ENCODE results near the gene CTSF.
"Not testable (repeated sequence)": the region's sequence is repeated elsewhere in the genome, so short reads cannot be mapped to it uniquely, and the experiment has no call there.

Gene CTSF

GRCh38 chr11:66547662-66548009 is 20.8 kb downstream of the CTSF start:
- Histone ChIP-seq H3K36me3 (ENCODE audit: control insufficient read depth, insufficient read depth, low read length) (peaks cover 4% of the 10 kb centered on the region), H3K9ac (ENCODE audit: low read length) (no peak overlapping the region), H3K27ac (ENCODE audit: low read depth, low read length) (no peak overlapping the region), H3K4me3 (ENCODE audit: low read length) (no peak overlapping the region), H3K4me1 (ENCODE audit: control insufficient read depth, insufficient read depth, low read length) (peaks cover 6% of the 10 kb centered on the region), H3K27me3 (ENCODE audit: control insufficient read depth, insufficient read depth, low read length) (no peaks in the 10 kb centered on the region)

GRCh38 chr11:66546966-66547661 is 21.3 kb downstream of the CTSF start:
- Histone ChIP-seq H3K4me1 (ENCODE audit: control insufficient read depth, insufficient read depth, low read length) (peaks cover 6% of the 10 kb centered on the region), H3K27ac (ENCODE audit: low read depth, low read length) (no peak overlapping the region), H3K9ac (ENCODE audit: low read length) (no peak overlapping the region), H3K27me3 (ENCODE audit: control insufficient read depth, insufficient read depth, low read length) (no peaks in the 10 kb centered on the region), H3K36me3 (ENCODE audit: control insufficient read depth, insufficient read depth, low read length) (peaks cover 7% of the 10 kb centered on the region), H3K4me3 (ENCODE audit: low read length) (no peak overlapping the region)

- no peaks in the 10 kb centered on the region for H3K27me3 ChIP-seq (ENCODE audit: control insufficient read depth, insufficient read depth, low read length)
- H3K36me3 ChIP-seq (ENCODE audit: control insufficient read depth, insufficient read depth, low read length) = peaks cover 7% of the 10 kb centered on the region
- peak within 1 kb of the TSS; percentile 68 for H3K4me3 ChIP-seq (ENCODE audit: low read length)
- peak within 1 kb of the TSS; percentile 58 for H3K27ac ChIP-seq (ENCODE audit: low read depth, low read length)
- H3K4me1 ChIP-seq (ENCODE audit: control insufficient read depth, insufficient read depth, low read length) = peaks cover 6% of the 10 kb centered on the region
- H3K9ac ChIP-seq (ENCODE audit: low read length) = peak within 1 kb of the TSS; percentile 8
Observed at GRCh38 chr11:66546368-66546965, 21.9 kb downstream of the CTSF start, which contains the start of gene ACTN3. TSS of gene ACTN3 (plus strand) at chr11:66546903. CDS start at chr11:66546938, 35 bp downstream.

GRCh38 chr11:66545701-66546367 is 22.6 kb downstream of the CTSF start, which contains the start of gene ZDHHC24:
TSS of gene ZDHHC24 (minus strand) at chr11:66546048. CDS start at chr11:66546003, 45 bp downstream.
- H3K27me3 ChIP-seq (ENCODE audit: control insufficient read depth, insufficient read depth, low read length) = no peaks in the 10 kb centered on the region
- H3K4me1 ChIP-seq (ENCODE audit: control insufficient read depth, insufficient read depth, low read length) = peaks cover 6% of the 10 kb centered on the region
- H3K4me3 ChIP-seq (ENCODE audit: low read length) = peak within 1 kb of the TSS; percentile 68
- peak within 1 kb of the TSS; percentile 8 for H3K9ac ChIP-seq (ENCODE audit: low read length)
- peaks cover 7% of the 10 kb centered on the region for H3K36me3 ChIP-seq (ENCODE audit: control insufficient read depth, insufficient read depth, low read length)
- peak within 1 kb of the TSS; percentile 58 for H3K27ac ChIP-seq (ENCODE audit: low read depth, low read length)

- not testable (repeated sequence) for H3K4me1 ChIP-seq (ENCODE audit: control insufficient read depth, insufficient read depth, low read length); H3K27ac ChIP-seq (ENCODE audit: low read depth, low read length); H3K9ac ChIP-seq (ENCODE audit: low read length); H3K36me3 ChIP-seq (ENCODE audit: control insufficient read depth, insufficient read depth, low read length); H3K27me3 ChIP-seq (ENCODE audit: control insufficient read depth, insufficient read depth, low read length)
- peak overlapping the region; percentile 68 for H3K4me3 ChIP-seq (ENCODE audit: low read length)
Observed at GRCh38 chr11:66544952-66545351, 23.5 kb downstream of the CTSF start.

GRCh38 chr11:66543263-66544107 is 24.9 kb downstream of the CTSF start:
- Histone ChIP-seq H3K4me3 (ENCODE audit: low read length) (peak overlapping the region; percentile 37), H3K9ac (ENCODE audit: low read length) (no peak overlapping the region), H3K36me3 (ENCODE audit: control insufficient read depth, insufficient read depth, low read length) (peaks cover 11% of the 10 kb centered on the region), H3K27ac (ENCODE audit: low read depth, low read length) (no peak overlapping the region), H3K4me1 (ENCODE audit: control insufficient read depth, insufficient read depth, low read length) (peaks cover 6% of the 10 kb centered on the region), H3K27me3 (ENCODE audit: control insufficient read depth, insufficient read depth, low read length) (no peaks in the 10 kb centered on the region)

GRCh38 chr11:66542362-66542761 is 26.0 kb downstream of the CTSF start:
- H3K9ac ChIP-seq (ENCODE audit: low read length) = no peak overlapping the region
- no peak overlapping the region for H3K4me3 ChIP-seq (ENCODE audit: low read length)
- H3K27me3 ChIP-seq (ENCODE audit: control insufficient read depth, insufficient read depth, low read length) = no peaks in the 10 kb centered on the region
- peaks cover 11% of the 10 kb centered on the region for H3K36me3 ChIP-seq (ENCODE audit: control insufficient read depth, insufficient read depth, low read length)
- H3K27ac ChIP-seq (ENCODE audit: low read depth, low read length) = no peak overlapping the region
- peaks cover 6% of the 10 kb centered on the region for H3K4me1 ChIP-seq (ENCODE audit: control insufficient read depth, insufficient read depth, low read length)

- Histone ChIP-seq H3K4me3 (ENCODE audit: low read length) (no peak overlapping the region), H3K27me3 (ENCODE audit: control insufficient read depth, insufficient read depth, low read length) (no peaks in the 10 kb centered on the region), H3K27ac (ENCODE audit: low read depth, low read length) (no peak overlapping the region), H3K4me1 (ENCODE audit: control insufficient read depth, insufficient read depth, low read length) (peaks cover 6% of the 10 kb centered on the region), H3K9ac (ENCODE audit: low read length) (no peak overlapping the region), H3K36me3 (ENCODE audit: control insufficient read depth, insufficient read depth, low read length) (peaks cover 11% of the 10 kb centered on the region)
Observed at GRCh38 chr11:66541892-66542291, 26.5 kb downstream of the CTSF start.

GRCh38 chr11:66540598-66540997 is 27.8 kb downstream of the CTSF start:
- H3K36me3 ChIP-seq (ENCODE audit: control insufficient read depth, insufficient read depth, low read length) = peaks cover 11% of the 10 kb centered on the region
- not testable (repeated sequence) for H3K9ac ChIP-seq (ENCODE audit: low read length); H3K4me3 ChIP-seq (ENCODE audit: low read length); H3K27ac ChIP-seq (ENCODE audit: low read depth, low read length); H3K4me1 ChIP-seq (ENCODE audit: control insufficient read depth, insufficient read depth, low read length); H3K27me3 ChIP-seq (ENCODE audit: control insufficient read depth, insufficient read depth, low read length)

- Histone ChIP-seq H3K36me3 (ENCODE audit: control insufficient read depth, insufficient read depth, low read length) (peaks cover 11% of the 10 kb centered on the region), H3K4me3 (ENCODE audit: low read length) (no peak overlapping the region), H3K27ac (ENCODE audit: low read depth, low read length) (no peak overlapping the region), H3K4me1 (ENCODE audit: control insufficient read depth, insufficient read depth, low read length) (peaks cover 3% of the 10 kb centered on the region), H3K9ac (ENCODE audit: low read length) (no peak overlapping the region), H3K27me3 (ENCODE audit: control insufficient read depth, insufficient read depth, low read length) (no peaks in the 10 kb centered on the region)
Observed at GRCh38 chr11:66539870-66540213, 28.6 kb downstream of the CTSF start.

GRCh38 chr11:66539170-66539869 is 29.1 kb downstream of the CTSF start:
- no peak overlapping the region for H3K27ac ChIP-seq (ENCODE audit: low read depth, low read length)
- H3K4me1 ChIP-seq (ENCODE audit: control insufficient read depth, insufficient read depth, low read length) = peaks cover 3% of the 10 kb centered on the region
- no peak overlapping the region for H3K4me3 ChIP-seq (ENCODE audit: low read length)
- no peak overlapping the region for H3K9ac ChIP-seq (ENCODE audit: low read length)
- peaks cover 11% of the 10 kb centered on the region for H3K36me3 ChIP-seq (ENCODE audit: control insufficient read depth, insufficient read depth, low read length)
- no peaks in the 10 kb centered on the region for H3K27me3 ChIP-seq (ENCODE audit: control insufficient read depth, insufficient read depth, low read length)

- Histone ChIP-seq H3K9ac (ENCODE audit: low read length) (no peak overlapping the region), H3K27ac (ENCODE audit: low read depth, low read length) (no peak overlapping the region), H3K36me3 (ENCODE audit: control insufficient read depth, insufficient read depth, low read length) (peaks cover 4% of the 10 kb centered on the region), H3K4me3 (ENCODE audit: low read length) (no peak overlapping the region), H3K4me1 (ENCODE audit: control insufficient read depth, insufficient read depth, low read length) (no peaks in the 10 kb centered on the region), H3K27me3 (ENCODE audit: control insufficient read depth, insufficient read depth, low read length) (no peaks in the 10 kb centered on the region)
Observed at GRCh38 chr11:66532784-66533183, 35.6 kb downstream of the CTSF start.

Data from rectal smooth muscle tissue (tissue), 1 donor.